Neural crest cell (in vitro differentiated cells): ENCODE measurements around the gene SPTLC3. TPM values are rescaled to one million over a fixed set of nuclear protein-coding genes. Genes with fewer than 3 reads are reported as not detected.

ENCODE experiments used
- DNase-seq: peaks from one replicate; pipeline ENCODE4 v3.0.0; 2021; ENCODE audit warnings: low read depth, mixed read lengths, low spot score
- H3K27ac Mint-ChIP-seq: one replicate; pipeline ENCODE4 v1.8.0; 2021; ENCODE audit warnings: mild to moderate bottlenecking, mixed read lengths; ENCODE audit not compliant: unreplicated experiment
- H3K27me3 Mint-ChIP-seq: 2 replicates; pipeline ENCODE4 v1.8.0; 2021; ENCODE audit warnings: low read depth, mild to moderate bottlenecking, mixed read lengths
- H3K36me3 Mint-ChIP-seq: 2 replicates; pipeline ENCODE4 v1.8.0; 2021; ENCODE audit warnings: low read depth, mild to moderate bottlenecking, mixed read lengths
- H3K4me1 Mint-ChIP-seq: 2 replicates; pipeline ENCODE4 v1.8.0; 2021; ENCODE audit warnings: mixed read lengths
- H3K4me3 Mint-ChIP-seq: one replicate; pipeline ENCODE4 v1.8.0; 2021; ENCODE audit warnings: mild to moderate bottlenecking, mixed read lengths
- H3K9me3 Mint-ChIP-seq: 2 replicates; pipeline ENCODE4 v1.8.0; 2021; ENCODE audit warnings: mixed read lengths
- total RNA-seq: library from RNA; stranded (reverse); gene quantifications from 2 replicates; pipeline ENCODE4 v1.2.1, GENCODE V29; 2021
- TF ChIP-seq, protein P1 (sequence below): fragments of 200-600 bp; sonication (generic); conservative IDR thresholded peaks from 2 replicates; pipeline ENCODE4 v1.5.0; 2021; ENCODE audit warnings: antibody characterized with exemption, mild to moderate bottlenecking

Gene SPTLC3
- total RNA-seq, 1 donor from 2014 or later: 0.33 TPM

DNA sequence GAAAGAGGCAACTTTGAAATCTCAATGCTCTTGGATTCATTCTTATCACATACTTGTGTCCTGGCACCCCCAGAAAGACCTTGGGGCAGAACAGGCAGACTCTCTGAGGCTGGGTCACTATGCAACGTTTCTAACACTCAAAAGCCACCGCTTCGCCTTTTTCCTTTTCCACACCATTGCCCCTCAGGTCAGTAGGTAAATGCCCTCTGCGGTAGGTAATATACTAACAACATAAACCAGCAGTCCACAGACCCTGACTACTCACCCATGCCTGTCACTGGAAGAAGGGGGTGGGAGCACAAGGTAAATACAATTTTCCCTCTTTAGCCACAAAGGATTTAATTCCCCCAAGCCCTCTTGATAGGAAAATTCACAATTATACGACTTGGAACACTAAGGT, 6.5 kb upstream of the SPTLC3 start:
- H3K4me1 Mint-ChIP-seq: no peaks in the 10 kb centered on the region
- no peaks in the 10 kb centered on the region for H3K9me3 Mint-ChIP-seq
- H3K27ac Mint-ChIP-seq: no peak overlapping the region
- no peak for DNase-seq
- no peak overlapping the region for H3K4me3 Mint-ChIP-seq
- no peaks in the 10 kb centered on the region for H3K36me3 Mint-ChIP-seq
- H3K27me3 Mint-ChIP-seq: no peaks in the 10 kb centered on the region
- TF ChIP-seq, protein P1, sequence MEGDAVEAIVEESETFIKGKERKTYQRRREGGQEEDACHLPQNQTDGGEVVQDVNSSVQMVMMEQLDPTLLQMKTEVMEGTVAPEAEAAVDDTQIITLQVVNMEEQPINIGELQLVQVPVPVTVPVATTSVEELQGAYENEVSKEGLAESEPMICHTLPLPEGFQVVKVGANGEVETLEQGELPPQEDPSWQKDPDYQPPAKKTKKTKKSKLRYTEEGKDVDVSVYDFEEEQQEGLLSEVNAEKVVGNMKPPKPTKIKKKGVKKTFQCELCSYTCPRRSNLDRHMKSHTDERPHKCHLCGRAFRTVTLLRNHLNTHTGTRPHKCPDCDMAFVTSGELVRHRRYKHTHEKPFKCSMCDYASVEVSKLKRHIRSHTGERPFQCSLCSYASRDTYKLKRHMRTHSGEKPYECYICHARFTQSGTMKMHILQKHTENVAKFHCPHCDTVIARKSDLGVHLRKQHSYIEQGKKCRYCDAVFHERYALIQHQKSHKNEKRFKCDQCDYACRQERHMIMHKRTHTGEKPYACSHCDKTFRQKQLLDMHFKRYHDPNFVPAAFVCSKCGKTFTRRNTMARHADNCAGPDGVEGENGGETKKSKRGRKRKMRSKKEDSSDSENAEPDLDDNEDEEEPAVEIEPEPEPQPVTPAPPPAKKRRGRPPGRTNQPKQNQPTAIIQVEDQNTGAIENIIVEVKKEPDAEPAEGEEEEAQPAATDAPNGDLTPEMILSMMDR: no peak

DNA sequence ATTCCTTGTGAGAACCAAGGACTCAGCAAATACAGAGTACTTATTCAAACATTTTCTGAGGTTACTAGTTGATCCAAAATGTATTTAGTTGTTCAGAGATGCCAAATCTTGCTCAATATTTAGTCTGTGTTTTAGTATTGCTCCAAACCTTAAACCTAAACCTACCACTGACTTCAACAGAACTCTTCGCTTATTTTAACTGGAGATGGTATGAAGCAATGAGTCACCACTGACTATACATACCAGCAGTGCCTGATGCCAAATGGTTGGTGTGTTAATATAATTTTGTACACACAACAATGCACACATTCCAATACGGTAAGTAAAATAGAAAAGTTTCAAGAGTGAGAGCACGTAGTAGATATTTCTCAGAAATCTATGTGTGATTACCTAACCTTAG, 1.9 kb upstream of the SPTLC3 start:
- Mint-ChIP-seq H3K36me3 (no peaks in the 10 kb centered on the region), H3K9me3 (no peaks in the 10 kb centered on the region), H3K27ac (no peak overlapping the region), H3K4me1 (peaks cover 14% of the 10 kb centered on the region), H3K27me3 (no peaks in the 10 kb centered on the region), H3K4me3 (no peak overlapping the region)
- no peak for DNase-seq
- TF ChIP-seq, protein P1: no peak

DNA sequence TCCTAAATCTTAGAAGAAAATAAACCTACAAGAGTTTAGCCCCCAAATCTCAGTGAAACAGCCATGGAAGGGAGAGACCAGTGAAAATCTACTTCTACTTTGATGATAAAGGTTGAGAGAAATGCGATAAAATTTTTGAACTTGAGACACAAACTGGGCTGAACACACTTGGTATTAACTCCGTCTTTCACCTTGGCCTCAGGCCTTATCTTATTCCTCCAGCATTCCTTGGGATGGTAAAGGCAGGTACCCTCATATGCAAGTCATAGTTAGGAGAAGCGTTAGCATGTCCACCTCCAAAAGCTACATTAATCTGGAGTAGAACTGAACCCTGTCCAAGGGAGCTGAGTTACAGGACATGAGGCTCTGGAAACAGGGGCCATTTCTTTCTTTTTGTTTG, 1.2 kb upstream of the SPTLC3 start:
- Mint-ChIP-seq H3K36me3 (no peaks in the 10 kb centered on the region), H3K27ac (no peak overlapping the region), H3K9me3 (no peaks in the 10 kb centered on the region), H3K4me1 (peaks cover 19% of the 10 kb centered on the region), H3K4me3 (no peak overlapping the region), H3K27me3 (no peaks in the 10 kb centered on the region)
- TF ChIP-seq, protein P1: no peak
- DNase-seq: no peak

DNA sequence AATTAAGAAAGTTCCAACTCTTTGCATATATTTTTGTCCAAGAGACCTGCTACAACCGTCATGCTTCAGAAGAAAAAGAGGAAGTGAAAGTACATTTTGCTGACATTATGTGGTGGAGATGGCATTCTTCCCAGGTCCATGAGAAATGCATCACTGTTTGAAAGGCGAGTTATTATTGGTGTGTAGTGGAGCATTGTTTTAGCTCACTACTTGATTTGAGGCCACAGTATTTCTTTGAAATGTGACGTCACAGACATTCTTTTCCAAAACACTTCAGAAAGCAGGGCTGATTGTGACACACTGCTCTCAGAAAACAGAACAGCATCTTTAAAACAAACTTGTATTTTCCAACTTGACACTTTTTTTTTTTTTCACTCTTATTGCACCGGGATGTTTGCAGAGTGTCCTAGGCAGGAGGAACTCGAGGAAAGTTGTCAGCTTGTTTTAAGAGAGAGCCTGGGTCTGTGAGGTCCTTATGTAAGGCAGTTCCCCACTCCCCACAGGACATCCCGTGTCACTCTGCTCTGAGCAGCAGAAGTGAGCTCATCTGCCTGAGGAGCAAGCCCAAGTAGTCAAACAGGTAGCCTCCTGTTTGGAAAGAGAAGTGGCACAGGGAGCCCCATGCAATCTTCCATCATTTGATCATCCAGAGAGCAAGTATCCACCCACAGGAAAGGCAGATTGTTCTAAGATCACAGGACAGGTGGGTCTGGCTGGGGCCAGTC, 1.1 kb downstream of the SPTLC3 start:
- TF ChIP-seq, protein P1: no peak
- H3K4me1 Mint-ChIP-seq: peaks cover 37% of the 10 kb centered on the region
- no peaks in the 10 kb centered on the region for H3K27me3 Mint-ChIP-seq
- DNase-seq: no peak
- H3K36me3 Mint-ChIP-seq: no peaks in the 10 kb centered on the region
- H3K27ac Mint-ChIP-seq: no peak overlapping the region
- peaks cover 3% of the 10 kb centered on the region for H3K9me3 Mint-ChIP-seq
- H3K4me3 Mint-ChIP-seq: no peak overlapping the region

DNA sequence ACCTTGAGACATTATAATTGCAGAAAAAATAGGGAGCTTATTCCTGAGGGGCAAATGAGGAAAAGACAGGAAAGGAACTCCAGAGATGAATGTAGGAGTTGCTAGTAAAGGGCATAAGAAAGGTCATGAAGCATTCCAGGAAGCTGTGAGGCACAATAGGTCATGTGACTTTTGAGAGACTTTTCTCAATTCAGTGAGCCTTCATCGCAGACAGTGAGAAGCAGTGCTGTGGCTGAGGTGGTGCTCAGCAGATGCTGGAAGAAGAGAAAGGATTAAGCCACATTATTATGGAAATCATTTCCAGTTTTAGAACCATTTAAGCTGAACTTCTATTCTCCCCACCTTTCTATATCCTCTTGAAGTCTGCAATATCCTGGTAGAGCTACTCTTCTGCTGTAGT, 4.1 kb downstream of the SPTLC3 start:
- TF ChIP-seq, protein P1: no peak
- H3K27ac Mint-ChIP-seq: no peak overlapping the region
- no peak for DNase-seq
- H3K27me3 Mint-ChIP-seq: no peaks in the 10 kb centered on the region
- no peaks in the 10 kb centered on the region for H3K36me3 Mint-ChIP-seq
- H3K4me1 Mint-ChIP-seq: peaks cover 37% of the 10 kb centered on the region
- H3K9me3 Mint-ChIP-seq: peaks cover 3% of the 10 kb centered on the region
- H3K4me3 Mint-ChIP-seq: no peak overlapping the region
